Measurements from ENCODE around the gene MEIS3. TPM values are rescaled to one million over a fixed set of nuclear protein-coding genes. Genes with fewer than 3 reads are reported as not detected.

The MEIS3 gene
- total and polyA plus RNA-seq, 9 of the 15 experiments (the other 6 are each of a cell fraction or from before 2014, with no cell fraction given) = 0.06 to 0.80 (median 0.25) TPM; not detected in 1

- no peak for TF ChIP-seq CHAMP1 (IDR thresholded peaks at IDR 0.05)
- 0 out of 2 replicates have a peak, but pooled peaks have one; percentile 21 for TF ChIP-seq ZSCAN29 (IDR thresholded peaks at IDR 0.05)
- TF ChIP-seq ASH1L (IDR thresholded peaks at IDR 0.05; ENCODE audit: borderline replicate concordance, low read depth, partially characterized antibody) = peak; percentile 58
- peak; percentile 55; the same call in 1 of the 2 replicates for TF ChIP-seq SMARCE1 (IDR thresholded peaks at IDR 0.05)
- peak; percentile 31 for TF ChIP-seq BRD9 (IDR thresholded peaks at IDR 0.05; ENCODE audit: low read depth, partially characterized antibody)
- TF ChIP-seq ETS1 (conservative IDR thresholded peaks at IDR 0.05; ENCODE audit: control insufficient read depth, low read depth, low read length) = no peak
- TF ChIP-seq PURB (CRISPR knock-in tag; IDR thresholded peaks at IDR 0.05; ENCODE audit: low read depth) = no peak
- TF ChIP-seq MTA1 (IDR thresholded peaks at IDR 0.05; ENCODE audit: borderline replicate concordance) = peak; percentile 82
- TF ChIP-seq ELF4 (CRISPR knock-in tag; IDR thresholded peaks at IDR 0.05) = peak; percentile 93
- TF ChIP-seq BRD4 (IDR thresholded peaks at IDR 0.05) = no peak
- no peak for TF ChIP-seq MITF (IDR thresholded peaks at IDR 0.05)
- TF ChIP-seq MEF2D (tag; conservative IDR thresholded peaks at IDR 0.05; ENCODE audit: low read depth) = no peak
- no peak for TF ChIP-seq RNF2 (IDR thresholded peaks at IDR 0.05)
- TF ChIP-seq AFF4 (CRISPR knock-in tag; IDR thresholded peaks at IDR 0.05) = 0 out of 2 replicates have a peak, but pooled peaks have one; percentile 56
- no peak for TF ChIP-seq ZNF398 (CRISPR knock-in tag; IDR thresholded peaks at IDR 0.05)
These were observed 27.5 kb upstream of the MEIS3 start (continued) for GRCh38 chr19:47446534-47447469.
